HG03469 (cell line): ENCODE data around the gene SLC25A25.

Experiments used
- ATAC-seq: cut with Tn5 transposase; IDR thresholded peaks from one replicate; pipeline ENCODE4 v1.9.1; 2021; ENCODE audit warnings: mild to moderate bottlenecking, moderate library complexity, moderate number of reproducible peaks; ENCODE audit not compliant: unreplicated experiment

Gene SLC25A25

DNA sequence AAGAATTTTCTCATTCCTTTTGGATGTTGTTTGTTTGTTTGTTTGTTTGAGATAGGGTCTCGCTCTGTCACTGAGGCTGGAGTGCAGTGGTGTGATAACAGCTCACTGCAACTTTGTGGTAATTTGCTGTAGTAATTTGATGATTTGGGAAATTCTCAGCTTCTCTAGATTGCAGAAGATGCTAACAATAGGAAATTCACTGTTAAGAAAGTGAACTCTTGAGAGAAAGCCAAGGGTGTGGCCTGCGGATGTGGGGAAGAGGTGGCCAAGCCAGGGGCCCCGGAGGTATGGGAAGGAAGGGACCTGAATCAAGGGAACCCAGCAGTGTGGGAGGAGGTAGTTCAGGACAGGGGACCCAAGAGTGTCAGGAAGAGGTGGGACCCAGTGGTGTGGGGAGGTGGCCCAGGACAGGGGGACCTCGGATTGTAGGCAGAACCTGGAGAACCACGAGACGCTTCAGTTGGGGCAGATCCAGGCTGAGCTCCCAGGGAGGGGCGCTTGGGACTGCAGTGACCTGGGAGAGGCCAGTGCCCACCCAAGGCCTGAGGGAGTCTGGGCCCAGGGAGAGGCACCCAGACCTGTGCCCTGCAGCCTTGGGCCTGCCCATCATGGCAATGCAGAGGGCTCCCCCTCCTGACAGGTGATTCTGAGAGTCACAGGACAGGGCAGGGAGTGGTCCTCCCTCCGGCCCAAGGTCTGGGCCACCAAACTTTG lies 75.7 kb downstream of the SLC25A25 start:
- no peak for ATAC-seq

DNA sequence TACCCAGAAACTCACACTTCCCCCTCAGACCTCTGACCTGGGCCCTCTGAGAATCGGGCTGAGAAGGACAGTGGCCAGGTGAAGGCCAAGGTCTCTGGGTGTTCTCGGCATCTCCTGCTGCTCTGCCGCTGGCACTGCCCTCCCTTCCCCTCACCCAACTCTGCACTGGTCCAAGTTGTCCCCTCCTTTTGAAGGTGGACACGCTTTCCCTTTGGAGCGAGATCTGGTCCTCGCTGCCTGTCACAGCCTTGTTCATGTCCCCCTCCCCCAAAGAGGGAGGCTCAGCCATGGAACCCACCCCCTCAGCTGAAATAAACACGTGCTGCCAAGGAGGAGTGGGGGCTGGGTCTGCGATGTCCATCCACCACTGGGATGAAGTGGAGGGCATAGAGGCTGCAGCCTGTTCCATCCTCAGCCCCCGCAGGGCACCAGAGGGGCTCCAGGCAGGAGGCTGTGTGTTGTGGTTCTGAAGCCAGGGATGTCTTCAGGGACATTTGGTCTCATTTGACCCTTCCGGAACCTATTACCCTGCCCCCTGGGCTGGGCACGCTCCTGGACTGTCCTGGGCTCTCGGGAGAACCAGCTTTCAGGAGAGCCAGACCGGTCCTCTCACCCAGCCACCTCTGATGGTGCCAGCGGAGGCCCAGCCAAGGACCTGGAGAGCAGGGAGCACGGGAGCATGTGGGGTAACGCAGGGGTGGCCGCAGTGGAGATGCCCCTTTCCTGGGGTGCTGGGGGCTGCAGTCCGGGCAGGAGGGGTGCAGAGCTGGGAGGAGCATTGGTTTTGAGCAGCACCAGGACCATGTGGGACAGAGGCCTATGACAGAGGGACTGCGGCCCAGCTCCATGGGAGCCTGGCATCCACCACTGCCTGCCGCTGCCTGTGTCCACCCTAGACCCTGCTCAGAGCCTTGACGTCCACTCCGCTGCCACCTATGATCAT lies 76.5 kb downstream of the SLC25A25 start:
- ATAC-seq = no peak

DNA sequence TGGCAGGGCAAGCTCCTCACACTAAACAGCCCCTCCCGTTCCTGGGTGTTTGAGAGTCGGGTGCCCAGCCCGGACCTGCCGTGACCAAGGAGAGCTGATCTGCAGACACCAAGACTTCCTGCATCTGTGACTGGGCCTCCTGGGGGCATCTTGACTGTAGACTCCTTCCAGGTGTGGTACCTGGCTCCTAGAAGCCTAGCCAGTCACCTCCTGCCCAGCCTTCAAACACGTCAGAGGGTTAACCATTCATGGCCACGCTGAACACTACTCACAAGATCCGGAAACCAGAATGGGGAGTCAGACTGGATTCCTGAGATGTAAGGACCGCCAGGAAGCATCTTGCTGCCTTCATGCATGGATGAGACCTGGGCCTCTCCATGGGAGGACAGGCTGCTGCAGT lies 77.5 kb downstream of the SLC25A25 start:
- no peak for ATAC-seq

DNA sequence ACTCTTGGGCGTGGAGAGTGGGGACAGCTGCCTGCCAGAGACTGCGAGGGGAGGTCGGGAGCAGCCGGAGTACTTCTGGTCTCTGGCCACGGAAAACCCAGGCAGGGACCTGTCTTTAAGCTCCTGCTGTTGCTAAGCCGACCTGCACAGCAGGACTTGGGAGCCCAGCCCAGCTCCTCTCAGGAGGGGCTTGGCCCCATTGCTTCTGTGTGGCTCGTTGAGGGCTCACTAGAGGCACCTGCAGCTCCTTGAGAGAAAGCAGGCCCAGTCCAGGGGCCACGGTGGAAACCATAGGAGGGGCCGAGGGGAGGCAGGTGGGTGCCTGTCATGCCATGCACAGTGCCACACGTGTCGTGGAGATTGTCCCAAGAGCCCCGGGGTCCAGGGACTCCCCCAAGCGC lies 77.9 kb downstream of the SLC25A25 start:
- ATAC-seq = no peak

DNA sequence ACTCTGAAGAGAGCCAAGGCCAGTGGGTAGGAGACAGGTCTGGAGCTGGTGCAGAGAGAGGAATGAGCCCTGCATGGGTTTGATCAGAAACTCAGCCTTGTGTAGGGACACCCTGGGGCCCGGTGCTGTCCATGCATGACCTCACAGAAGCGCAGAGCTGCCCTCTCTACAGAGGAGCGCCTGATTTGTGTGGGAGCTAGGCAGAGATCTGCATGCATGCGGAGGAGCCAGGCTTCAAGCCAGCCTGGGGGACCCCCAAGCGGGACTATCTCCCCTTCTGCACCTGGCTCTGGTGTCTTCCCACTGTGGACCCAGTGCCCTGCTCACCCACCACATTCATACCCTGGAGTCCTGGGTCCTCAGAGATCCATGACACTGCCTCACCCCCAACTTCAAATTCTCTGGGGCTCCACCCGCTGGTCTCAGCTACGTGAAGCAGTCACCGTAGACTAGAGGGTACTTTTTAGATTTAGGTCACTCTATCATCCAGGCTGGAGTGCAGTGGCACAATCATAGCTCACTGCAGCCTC lies 78.6 kb downstream of the SLC25A25 start:
- ATAC-seq = no peak

DNA sequence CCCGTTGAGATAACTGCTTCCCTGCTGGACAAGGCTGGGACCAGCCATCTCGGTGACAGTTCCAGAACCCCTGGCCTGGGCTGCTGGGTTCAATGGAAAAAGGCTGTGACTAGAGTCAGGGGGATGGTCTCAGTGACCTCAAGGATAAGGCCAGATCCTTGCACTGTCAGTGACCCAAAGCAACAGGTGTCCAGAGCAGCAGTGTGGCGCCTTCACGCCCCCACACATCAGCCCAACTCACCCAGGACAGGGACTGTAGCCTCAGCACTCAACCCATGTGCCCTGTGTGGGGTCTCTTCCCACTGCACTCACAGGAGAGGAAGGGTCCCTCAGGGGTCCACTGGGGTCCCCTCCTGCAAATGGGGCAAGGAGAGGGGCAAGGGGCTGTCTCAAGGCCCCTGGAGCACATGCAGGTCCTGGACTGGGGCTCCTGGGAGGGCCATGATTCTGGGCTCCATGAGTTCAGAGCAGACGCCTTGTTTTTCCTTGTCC lies 80.5 kb downstream of the SLC25A25 start:
- no peak for ATAC-seq

DNA sequence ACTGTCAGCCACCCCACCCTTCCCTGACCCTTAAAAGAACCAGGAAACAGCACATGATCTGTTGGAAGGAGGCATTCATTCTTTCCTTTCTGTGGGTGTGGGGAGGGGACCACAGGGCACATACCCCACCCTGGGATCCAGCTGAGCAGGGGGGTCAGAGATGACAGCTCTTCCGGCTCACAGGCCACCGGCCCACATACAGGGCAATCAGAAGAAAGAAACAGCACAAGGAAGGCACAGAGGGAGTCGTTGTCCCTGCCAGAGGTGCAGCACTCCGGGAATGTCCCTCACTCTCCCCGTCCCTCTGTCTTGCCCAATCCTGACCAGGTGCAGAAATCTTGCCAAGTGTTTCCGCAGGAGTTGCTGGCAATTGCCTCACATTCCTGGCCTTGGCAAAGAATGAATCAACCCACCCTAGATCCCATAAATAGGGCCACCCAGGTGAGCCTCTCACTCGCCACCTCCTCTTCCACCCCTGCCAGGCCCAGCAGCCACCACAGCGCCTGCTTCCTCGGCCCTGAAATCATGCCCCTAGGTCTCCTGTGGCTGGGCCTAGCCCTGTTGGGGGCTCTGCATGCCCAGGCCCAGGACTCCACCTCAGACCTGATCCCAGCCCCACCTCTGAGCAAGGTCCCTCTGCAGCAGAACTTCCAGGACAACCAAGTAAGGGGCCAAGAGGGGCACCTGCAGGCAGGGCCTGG lies 81.1 kb downstream of the SLC25A25 start, which contains the start of gene LCN2:
Gene LCN2, plus strand, starts transcription at position 453 of the 701 bp plus-strand sequence. Its CDS starts 73 bp downstream, at position 526.
- no peak for ATAC-seq

DNA sequence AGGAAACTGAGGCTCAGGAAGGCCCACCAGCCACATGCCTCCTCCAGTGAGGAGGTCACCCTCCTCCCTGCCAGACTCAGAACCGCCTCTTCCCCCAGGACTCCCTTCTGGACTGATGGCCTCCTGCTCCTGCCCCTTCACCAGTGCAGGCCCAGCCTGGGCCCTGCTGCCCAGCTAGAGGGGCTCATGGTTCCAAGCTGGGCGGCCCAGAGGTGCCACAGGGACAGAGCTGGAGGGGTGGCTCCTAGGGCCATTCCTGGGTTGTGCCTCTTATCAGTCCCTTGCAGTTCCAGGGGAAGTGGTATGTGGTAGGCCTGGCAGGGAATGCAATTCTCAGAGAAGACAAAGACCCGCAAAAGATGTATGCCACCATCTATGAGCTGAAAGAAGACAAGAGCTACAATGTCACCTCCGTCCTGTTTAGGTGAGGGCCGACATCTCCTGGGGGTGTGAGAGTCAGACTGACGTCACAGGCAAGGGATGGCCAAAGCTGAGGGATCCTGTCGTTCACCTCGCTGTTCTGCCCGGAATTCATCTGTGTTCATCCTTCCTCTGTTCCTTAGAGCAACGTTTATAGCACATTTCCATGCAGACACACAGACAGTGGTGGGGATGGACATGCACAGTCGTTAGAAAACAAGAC lies 82.0 kb downstream of the SLC25A25 start:
- ATAC-seq = no peak

DNA sequence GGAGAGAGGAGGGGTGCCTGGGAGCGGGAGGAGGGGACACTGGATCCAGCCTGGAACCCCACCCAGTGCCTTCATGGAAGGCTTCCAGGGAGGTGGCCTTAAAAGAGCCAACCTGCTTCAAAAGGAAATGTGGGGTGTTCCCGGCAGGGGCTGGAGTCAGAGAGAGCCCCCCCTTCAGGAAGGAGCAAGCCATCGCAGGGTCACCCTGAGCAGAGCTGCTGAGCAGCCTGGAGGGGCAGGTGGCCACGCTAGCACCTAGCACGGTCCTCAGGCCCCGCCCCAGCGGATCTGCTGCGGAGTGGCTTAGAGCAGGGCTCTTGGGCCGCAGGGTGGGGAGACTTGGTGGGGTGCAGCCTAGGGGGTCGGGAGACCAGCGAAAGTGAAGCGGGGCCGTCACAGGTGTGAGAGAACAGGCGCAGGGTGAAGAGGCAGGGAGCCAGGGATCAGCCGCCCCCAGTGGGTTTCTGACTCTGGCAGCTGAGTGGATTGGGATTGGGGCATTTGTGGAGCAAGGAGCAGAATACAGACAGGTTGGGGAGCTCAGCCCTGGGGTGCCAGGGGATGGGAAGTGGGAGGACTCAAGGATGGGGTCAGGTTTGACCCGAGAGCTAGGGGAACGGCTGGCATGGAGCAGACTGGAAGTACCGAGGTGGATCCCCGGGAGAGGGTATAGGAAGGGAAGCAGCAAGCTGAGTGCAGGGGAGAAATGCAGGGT lies 82.7 kb downstream of the SLC25A25 start:
- no peak for ATAC-seq

DNA sequence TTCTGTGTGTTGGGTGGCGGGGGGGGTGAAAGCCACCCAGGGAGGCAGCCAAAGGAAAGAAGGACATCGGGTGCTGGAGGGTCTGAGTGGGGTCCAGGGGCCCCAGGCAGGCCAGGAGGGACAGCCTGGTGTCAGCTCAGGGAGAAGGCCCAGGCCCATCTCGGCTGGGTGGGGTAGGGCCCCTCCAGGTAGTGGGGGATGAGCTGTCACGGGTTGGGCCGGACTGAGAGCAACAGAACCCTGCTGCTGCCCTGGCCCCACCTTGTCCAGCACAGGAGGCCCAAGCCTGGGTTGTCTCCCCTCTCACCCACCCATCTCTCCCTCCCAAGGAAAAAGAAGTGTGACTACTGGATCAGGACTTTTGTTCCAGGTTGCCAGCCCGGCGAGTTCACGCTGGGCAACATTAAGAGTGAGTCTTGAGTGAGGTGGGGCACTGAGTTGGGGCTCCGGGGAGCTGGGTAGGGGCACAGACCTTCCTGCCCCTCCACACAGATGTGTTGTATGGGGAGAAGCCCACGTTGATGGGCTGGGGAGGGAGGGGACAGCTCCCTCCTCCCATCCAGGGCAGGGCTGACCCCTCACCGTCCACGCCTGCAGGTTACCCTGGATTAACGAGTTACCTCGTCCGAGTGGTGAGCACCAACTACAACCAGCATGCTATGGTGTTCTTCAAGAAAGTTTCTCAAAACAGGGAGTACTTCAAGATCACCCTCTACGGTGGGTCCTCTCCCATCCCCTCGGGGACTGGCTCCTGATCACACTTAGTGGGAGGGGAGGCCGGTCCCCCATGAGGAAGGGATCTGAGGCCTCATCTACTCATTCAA lies 83.5 kb downstream of the SLC25A25 start:
- no peak for ATAC-seq

DNA sequence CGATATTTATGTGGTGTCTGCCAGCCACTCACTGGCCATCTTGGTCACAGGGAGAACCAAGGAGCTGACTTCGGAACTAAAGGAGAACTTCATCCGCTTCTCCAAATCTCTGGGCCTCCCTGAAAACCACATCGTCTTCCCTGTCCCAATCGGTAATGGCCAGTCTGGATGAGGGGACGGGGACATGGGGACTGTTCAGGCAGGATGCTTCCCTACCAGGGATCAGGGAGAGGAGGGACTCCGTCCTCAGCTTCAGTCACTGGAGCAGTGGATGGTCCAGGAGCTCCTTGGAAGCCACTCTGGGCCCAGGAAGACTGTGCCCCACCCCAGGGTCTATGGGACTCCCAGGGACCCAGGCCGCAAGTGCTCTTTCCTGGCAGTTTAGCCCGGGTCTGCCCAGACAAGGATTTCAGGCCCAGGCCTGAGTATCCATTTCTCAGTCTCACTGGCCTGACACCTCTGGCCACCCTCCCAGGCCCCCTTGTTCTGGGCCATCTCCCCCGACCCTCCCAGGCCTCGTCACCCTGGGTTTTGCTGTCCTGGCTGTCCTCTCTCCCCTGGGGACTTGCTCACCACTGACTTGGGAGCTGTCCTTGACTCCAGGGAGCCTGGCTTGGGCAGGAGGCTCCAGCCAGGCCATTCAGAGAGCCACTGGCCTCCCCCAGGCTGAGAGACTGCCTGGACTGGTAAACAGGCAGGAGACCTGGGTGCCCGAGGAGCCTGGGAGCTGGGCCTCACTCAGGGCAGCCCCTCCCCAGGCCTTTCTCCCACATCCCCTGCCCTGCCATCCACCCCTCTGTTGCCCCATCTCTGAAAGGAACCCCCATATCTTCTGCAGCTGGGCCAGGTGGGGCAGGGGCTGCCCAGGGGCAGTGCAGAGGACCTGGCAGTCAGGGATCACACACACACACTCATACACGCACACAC lies 84.4 kb downstream of the SLC25A25 start:
- ATAC-seq = no peak

DNA sequence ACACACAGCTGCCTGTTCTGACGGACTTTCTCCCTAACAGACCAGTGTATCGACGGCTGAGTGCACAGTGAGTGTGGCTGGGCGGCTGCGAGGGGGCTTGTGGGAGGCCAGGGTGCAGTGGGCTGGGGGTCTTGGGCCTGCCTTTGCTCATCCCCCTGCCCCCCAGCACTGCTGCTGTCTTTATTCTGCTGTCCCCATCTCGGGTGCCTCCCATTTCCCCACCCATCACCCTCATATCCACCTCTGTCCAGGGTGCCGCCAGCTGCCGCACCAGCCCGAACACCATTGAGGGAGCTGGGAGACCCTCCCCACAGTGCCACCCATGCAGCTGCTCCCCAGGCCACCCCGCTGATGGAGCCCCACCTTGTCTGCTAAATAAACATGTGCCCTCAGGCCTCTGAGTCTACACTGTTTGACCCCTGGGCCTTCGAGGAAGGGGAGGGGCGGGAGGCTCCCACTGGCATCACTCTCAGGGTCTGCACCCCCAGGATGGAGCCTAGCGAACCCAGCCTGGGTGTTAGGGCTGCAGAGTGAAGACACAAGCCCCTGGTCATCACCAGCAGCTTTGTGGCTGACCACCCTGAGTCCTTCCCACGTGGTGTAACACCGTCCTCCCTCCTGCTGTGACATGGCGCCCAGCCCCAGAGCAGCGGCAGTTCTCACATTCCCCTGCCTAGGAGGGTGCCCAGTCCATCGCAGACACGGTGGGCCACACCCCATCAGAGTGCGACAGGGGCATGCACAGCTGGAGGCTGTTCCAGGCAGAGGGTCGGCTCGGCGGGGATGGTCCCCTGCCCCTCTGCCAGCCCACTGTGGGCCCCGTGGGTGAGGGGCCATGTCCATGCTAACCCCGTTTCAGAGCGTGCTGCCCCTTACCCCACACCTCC lies 85.3 kb downstream of the SLC25A25 start:
- ATAC-seq = no peak

DNA sequence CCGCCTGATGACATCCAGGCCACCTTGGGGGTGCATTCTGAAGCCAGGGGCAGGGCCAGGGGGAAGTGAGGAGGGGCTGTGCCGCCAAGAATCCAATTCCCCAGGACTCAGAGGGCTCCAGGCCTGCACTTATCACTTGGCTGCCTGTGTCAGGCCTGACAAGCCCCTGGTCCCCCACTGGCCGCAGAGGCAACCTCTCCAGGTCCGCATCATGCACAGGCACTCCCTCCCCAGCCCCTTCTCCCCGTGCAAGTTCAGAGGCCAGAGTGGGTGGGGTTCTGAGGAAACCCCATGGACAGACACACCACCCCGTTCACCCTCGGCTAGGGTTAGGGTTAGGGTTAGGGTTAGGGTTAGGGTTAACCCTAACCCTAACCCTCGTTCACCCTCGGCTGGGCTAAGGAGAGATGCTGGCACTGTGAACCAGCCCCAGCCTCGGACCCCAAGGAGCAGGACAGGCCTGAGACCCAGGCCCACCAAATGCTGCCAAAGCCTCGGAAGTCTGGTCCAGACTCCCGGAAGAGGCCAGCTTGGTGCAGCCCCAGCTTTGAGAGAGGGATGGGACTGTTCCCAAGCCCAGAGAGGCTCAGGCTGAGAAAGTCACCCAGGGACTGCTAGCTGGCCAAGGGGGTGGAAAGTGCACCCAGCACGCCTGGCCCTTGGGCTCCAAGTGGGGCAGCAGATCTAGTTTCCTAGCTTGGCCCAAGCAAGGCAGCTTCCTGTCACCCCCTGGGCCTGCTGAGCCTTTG lies 86.1 kb downstream of the SLC25A25 start:
- no peak for ATAC-seq

DNA sequence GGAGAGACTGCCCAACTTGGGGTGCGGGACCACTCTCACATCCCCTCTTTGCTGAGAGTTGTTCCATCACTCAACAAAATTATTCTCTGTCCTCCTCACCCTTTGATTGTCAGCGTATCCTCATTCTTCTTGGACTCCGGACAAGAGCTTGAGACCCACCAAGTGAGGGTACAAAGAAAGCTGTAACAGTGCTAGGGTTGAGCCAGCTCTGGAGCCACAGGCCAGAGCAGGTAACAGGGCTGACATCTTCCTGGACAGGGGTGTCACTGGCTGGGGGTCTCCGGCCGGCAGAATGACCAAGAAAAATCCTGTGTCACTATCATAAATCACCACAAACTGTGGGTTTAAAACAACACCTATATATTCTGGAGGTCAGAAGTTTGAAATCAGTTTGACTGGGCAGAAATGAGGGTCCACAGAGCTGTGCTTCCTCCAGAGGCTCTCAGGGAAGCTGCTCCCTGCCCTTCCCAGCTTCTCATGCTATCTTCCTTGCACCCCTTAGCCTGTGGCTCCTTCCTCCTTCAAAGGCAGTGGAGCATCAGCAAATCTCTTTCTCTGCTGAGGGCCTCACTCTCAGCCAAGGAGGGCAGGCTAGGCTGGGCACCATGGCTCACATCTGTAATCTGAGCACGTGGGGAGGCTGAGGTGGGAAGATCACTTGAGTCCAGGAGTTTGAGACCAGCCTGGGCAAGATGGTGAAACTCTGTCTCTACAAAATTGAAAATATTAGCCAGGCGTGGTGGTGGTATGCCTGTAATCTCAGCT lies 87.9 kb downstream of the SLC25A25 start:
- ATAC-seq = no peak
